Thoracic aorta (tissue), 2 donors: Measurements from ENCODE around the gene ATRN. TPM values are rescaled to one million over a fixed set of nuclear protein-coding genes. Genes with fewer than 3 reads are reported as not detected.

Experiments
- ATAC-seq: fragments of 150-250 bp; one replicate; pipeline ENCODE4 v1.8.0; 2017; ENCODE audit warnings: low read depth; ENCODE audit not compliant: insufficient number of reproducible peaks, low FRiP score
- DNase-seq: peaks from one replicate; pipeline ENCODE4 v3.0.0-alpha.2; 2020; ENCODE audit warnings: low spot score
- H3K27ac ChIP-seq, 2 donors: fragments of 200-600 bp; sonication (generic); 1 replicate in 1 of 2; 2 replicates in 1 of 2; pipeline ENCODE4 v1.5.1; 2016; ENCODE audit warnings: mild to moderate bottlenecking in 2 of 2, moderate library complexity in 2 of 2
- H3K27me3 ChIP-seq: fragments of 200-600 bp; sonication (generic); replicated peaks from 2 replicates; pipeline ENCODE4 v1.6.0; 2016; ENCODE audit warnings: mild to moderate bottlenecking; ENCODE audit not compliant: insufficient read depth
- H3K36me3 ChIP-seq: fragments of 200-600 bp; sonication (generic); one replicate; pipeline ENCODE4 v1.5.1; 2016
- H3K4me1 ChIP-seq, 2 donors: fragments of 200-600 bp; sonication (generic); 1 replicate in 1 of 2; 2 replicates in 1 of 2; pipeline versions ENCODE4 v1.5.1 to v1.6.0; 2016; ENCODE audit warnings: low read depth in 2 of 2, mild to moderate bottlenecking in 1 of 2; ENCODE audit not compliant: control insufficient read depth in 1 of 2
- H3K4me3 ChIP-seq: fragments of 200-600 bp; sonication (generic); 2 replicates; pipeline ENCODE4 v1.5.1; 2016; ENCODE audit warnings: mild to moderate bottlenecking
- H3K9me3 ChIP-seq: fragments of 200-600 bp; sonication (generic); 2 replicates; pipeline ENCODE4 v1.5.1; 2016
- CTCF ChIP-seq: fragments of 200-600 bp; sonication (generic); IDR thresholded peaks from one replicate; pipeline ENCODE4 v1.5.1; 2019; ENCODE audit warnings: antibody characterized with exemption
- total RNA-seq, 2 donors: library from RNA; depleted of rRNA; stranded (reverse); fragments of >200 nt; gene quantifications; one replicate each; pipeline versions ENCODE4 v1.1.0 to v1.2.3, GENCODE V29; 2016

The ATRN gene
- total RNA-seq, 2 donors from 2014 or later: 25.0 to 32.9 TPM

DNA sequence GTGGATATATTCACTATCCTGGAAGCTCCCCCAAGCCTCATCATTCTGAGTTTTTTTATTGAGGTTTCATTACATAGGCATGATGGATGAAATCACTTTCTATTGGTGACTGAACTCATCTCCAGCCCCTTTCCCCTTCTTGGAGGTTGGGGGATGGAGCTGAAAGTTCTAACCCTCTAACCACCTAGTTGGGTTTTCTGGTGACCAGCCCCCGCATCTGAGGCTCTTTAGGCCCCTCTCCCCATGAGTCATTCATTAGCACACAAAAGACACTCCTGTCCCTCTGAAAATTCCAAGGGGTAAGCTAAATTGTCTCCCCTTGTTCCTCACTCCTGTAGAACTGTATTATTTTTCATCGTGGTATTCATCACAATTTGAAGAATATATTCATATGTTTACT, 159.1 kb downstream of the ATRN start:
- no peaks in the 10 kb centered on the region for H3K4me1 ChIP-seq
- H3K27me3 ChIP-seq: no peaks in the 10 kb centered on the region
- peaks cover 12% of the 10 kb centered on the region for H3K36me3 ChIP-seq
- no peaks in the 10 kb centered on the region for H3K9me3 ChIP-seq
- no peak overlapping the region for H3K27ac ChIP-seq
- TF ChIP-seq CTCF: no peak
- no peak for DNase-seq
- no peak overlapping the region for H3K4me3 ChIP-seq
- no peak for ATAC-seq

DNA sequence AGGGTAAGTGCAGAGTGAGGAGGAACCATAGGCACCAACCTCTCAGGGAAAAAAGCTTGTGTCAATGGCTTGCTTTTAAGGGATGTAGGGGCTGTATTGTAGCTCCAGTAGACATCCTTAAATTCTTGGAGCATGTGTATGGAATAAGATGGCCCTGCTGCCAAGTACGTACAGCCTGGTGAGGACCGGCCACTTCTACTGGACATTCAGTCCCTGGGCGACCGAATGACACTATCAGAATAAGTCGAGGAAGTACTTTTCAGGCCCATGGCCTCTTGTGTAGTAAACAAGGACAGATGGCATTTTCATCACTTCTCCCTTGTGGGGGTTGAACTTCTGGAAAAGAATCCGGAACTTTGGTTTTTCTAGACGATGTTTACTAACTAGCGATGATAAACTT, 159.6 kb downstream of the ATRN start:
- peaks cover 12% of the 10 kb centered on the region for H3K36me3 ChIP-seq
- no peak overlapping the region for H3K4me3 ChIP-seq
- DNase-seq: no peak
- H3K4me1 ChIP-seq: no peaks in the 10 kb centered on the region
- no peak overlapping the region for H3K27ac ChIP-seq
- TF ChIP-seq CTCF: no peak
- H3K9me3 ChIP-seq: no peaks in the 10 kb centered on the region
- ATAC-seq: no peak
- no peaks in the 10 kb centered on the region for H3K27me3 ChIP-seq

GRCh38 chr20:3631534-3631933, 160.7 kb downstream of the ATRN start:
- ATAC-seq (no peak), DNase-seq (no peak)
- no peaks in the 10 kb centered on the region for H3K9me3 ChIP-seq
- no peaks in the 10 kb centered on the region for H3K27me3 ChIP-seq
- peaks cover 12% of the 10 kb centered on the region for H3K36me3 ChIP-seq
- H3K4me3 ChIP-seq: no peak overlapping the region
- no peak overlapping the region for H3K27ac ChIP-seq
- TF ChIP-seq CTCF: no peak
- H3K4me1 ChIP-seq: no peaks in the 10 kb centered on the region

GRCh38 chr20:3632311-3633004, 161.6 kb downstream of the ATRN start:
- H3K36me3 ChIP-seq: peaks cover 10% of the 10 kb centered on the region

GRCh38 chr20:3633913-3634478, 163.2 kb downstream of the ATRN start:
- Histone ChIP-seq H3K9me3 (no peaks in the 10 kb centered on the region), H3K4me1 (no peaks in the 10 kb centered on the region), H3K27ac (no peak overlapping the region), H3K27me3 (no peaks in the 10 kb centered on the region), H3K4me3 (no peak overlapping the region), H3K36me3 (peaks cover 4% of the 10 kb centered on the region)
- ATAC-seq: no peak
- DNase-seq: no peak
- TF ChIP-seq CTCF: no peak

More at GRCh38 chr20:3632311-3633004, 161.6 kb downstream of the ATRN start:
- DNase-seq (no peak), ATAC-seq (no peak)
- Histone ChIP-seq H3K4me3 (no peak overlapping the region), H3K27ac (no peak overlapping the region), H3K9me3 (no peaks in the 10 kb centered on the region), H3K27me3 (no peaks in the 10 kb centered on the region), H3K4me1 (no peaks in the 10 kb centered on the region)
- no peak for TF ChIP-seq CTCF
